Vagina (tissue), 2 donors: Measurements from ENCODE around the gene RRM2.

ENCODE experiments used
- CTCF ChIP-seq, 3 experiments: fragments of 450-650 bp in 2 of 3; fragments of 200-600 bp in 1 of 3; sonication (generic) in 1 of 3; IDR thresholded peaks; one replicate each; pipeline ENCODE4 v1.5.1; 2017 to 2019; ENCODE audit warnings: antibody characterized with exemption in 3 of 3, mild to moderate bottlenecking in 2 of 3, moderate library complexity in 2 of 3
- POLR2A ChIP-seq, 2 donors: fragments of 450-650 bp; IDR thresholded peaks; one replicate each; pipeline ENCODE4 v1.6.1; 2017; ENCODE audit warnings: antibody characterized with exemption in 2 of 2, mild to moderate bottlenecking in 2 of 2, moderate library complexity in 2 of 2
- POLR2AphosphoS5 ChIP-seq, 2 donors: sonication (generic); formaldehyde crosslinking; IDR thresholded peaks; one replicate each; pipeline ENCODE4 v1.9.0; 2017; ENCODE audit warnings: antibody characterized with exemption in 2 of 2, mild to moderate bottlenecking in 2 of 2, low read depth in 1 of 2; ENCODE audit not compliant: insufficient read depth in 1 of 2

- no peak for TF ChIP-seq CTCF (IDR thresholded peaks at IDR 0.05)
- TF ChIP-seq POLR2AphosphoS5 (IDR thresholded peaks at IDR 0.05; ENCODE audit: insufficient read depth in 1 of 2, low read depth in 1 of 2) = no peak
- TF ChIP-seq POLR2A (IDR thresholded peaks at IDR 0.05) = no peak
Measured at GRCh38 chr2:10159581-10160131, 37.1 kb downstream of the RRM2 start.
